ENCODE data around the gene HDAC2. TPM values are rescaled to one million over a fixed set of nuclear protein-coding genes. Genes with fewer than 3 reads are reported as not detected.
"Not testable (repeated sequence)": the region's sequence is repeated elsewhere in the genome, so short reads cannot be mapped to it uniquely, and the experiment has no call there.

The HDAC2 gene
- polyA plus RNA-seq, 1 donor from 2014 or later: 68.6 TPM

DNA sequence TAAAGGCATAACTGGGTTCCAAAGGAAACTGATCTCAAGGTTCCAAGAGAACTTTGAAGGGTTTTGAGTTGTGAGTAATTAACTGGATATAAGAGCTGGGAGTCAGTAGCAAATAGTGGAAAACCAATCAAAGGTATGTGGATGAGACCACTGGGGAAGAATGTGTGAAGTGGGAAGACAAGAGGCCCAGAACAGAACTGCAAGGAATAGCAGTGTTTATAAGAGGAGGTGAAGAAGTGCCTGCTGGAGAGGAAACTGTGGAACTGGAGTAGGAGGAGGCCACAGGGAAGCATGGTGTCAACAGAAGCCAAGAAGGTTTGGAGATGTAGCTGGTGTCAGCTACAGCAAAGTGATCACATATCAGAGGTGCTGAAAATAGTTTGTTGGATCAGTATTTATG, 18.7 kb upstream of the HDAC2 start:
- peaks cover 8% of the 10 kb centered on the region for H3K27me3 Mint-ChIP-seq
- H3K4me1 Mint-ChIP-seq: no peaks in the 10 kb centered on the region
- no peak overlapping the region for H3K4me3 Mint-ChIP-seq
- H3K27ac Mint-ChIP-seq: no peak overlapping the region
- H3K36me3 Mint-ChIP-seq: no peaks in the 10 kb centered on the region
- peaks cover 2 to 5% (median 4%) of the 10 kb centered on the region in 3 donors for H3K9me3 Mint-ChIP-seq

GRCh38 chr6:113982675-113983074, 11.7 kb upstream of the HDAC2 start:
- H3K36me3 Mint-ChIP-seq, H3K4me3 Mint-ChIP-seq, H3K27ac Mint-ChIP-seq, H3K9me3 Mint-ChIP-seq, H3K27me3 Mint-ChIP-seq: not testable (repeated sequence)
- H3K4me1 Mint-ChIP-seq: peaks cover 11 to 14% (median 12%) of the 10 kb centered on the region in 3 donors

DNA sequence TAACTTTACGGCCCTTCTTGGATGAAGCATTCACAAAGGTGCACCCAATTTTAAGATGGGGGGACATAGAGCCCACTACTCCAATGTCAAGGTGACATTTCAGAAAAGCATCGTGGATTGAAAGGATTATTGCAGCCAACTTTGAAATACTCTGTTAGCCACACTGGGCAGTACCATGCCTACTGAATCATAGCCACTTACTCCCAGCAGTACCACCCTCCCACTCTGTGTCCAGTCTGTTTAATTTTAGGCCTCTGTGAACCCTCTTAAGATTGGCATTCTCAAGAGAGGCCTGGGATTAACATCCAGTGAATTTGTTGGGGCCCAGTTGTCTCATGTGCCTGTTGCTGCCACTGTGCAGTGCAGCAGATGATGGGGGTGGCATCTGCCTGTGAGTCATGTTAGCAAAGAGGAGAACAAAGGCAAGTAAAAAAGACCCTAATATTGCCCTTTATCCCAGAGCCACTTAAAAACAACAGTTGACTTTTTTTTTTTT, 11.2 kb upstream of the HDAC2 start:
- Mint-ChIP-seq H3K36me3 (no peaks in the 10 kb centered on the region), H3K27me3 (no peaks in the 10 kb centered on the region), H3K27ac (no peak overlapping the region), H3K4me1 (peaks cover 11 to 14% (median 12%) of the 10 kb centered on the region in 3 donors), H3K4me3 (no peak overlapping the region), H3K9me3 (peaks cover 0 to 2% (median 0%) of the 10 kb centered on the region in 3 donors)

DNA sequence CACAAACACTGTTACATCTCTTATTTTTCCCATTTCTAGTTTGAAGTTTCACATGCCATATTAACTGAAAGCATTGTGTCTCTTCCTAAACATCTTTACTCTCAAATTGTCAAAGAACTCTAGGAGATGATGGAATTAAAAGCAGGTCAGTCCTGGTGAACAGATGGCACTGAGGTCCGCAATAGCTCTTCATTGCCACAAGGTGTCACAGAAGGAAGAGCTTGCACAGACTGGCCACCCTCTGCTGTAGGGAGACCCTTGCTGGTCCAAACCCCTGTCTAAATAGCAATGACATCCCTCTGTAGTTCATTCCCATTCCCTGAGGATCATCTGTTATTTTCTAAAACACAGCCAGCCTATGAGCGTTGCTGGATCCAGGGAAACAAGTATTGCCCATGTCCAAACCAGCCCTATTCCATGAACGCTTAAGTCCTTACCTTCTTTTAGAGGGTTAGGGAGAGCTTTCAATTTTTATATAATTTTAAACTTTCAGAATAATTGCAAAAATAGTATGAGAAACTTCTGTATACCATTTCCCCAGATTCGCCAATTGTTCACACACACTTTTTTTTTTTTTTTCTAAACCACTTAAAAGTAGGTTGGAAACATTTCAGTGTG, 10.1 kb upstream of the HDAC2 start:
- no peak overlapping the region for H3K4me3 Mint-ChIP-seq
- H3K27me3 Mint-ChIP-seq: no peaks in the 10 kb centered on the region
- no peak overlapping the region for H3K27ac Mint-ChIP-seq
- H3K36me3 Mint-ChIP-seq: no peaks in the 10 kb centered on the region
- peaks cover 0 to 2% (median 0%) of the 10 kb centered on the region in 3 donors for H3K9me3 Mint-ChIP-seq
- H3K4me1 Mint-ChIP-seq: peaks cover 11 to 15% (median 14%) of the 10 kb centered on the region in 3 donors

DNA sequence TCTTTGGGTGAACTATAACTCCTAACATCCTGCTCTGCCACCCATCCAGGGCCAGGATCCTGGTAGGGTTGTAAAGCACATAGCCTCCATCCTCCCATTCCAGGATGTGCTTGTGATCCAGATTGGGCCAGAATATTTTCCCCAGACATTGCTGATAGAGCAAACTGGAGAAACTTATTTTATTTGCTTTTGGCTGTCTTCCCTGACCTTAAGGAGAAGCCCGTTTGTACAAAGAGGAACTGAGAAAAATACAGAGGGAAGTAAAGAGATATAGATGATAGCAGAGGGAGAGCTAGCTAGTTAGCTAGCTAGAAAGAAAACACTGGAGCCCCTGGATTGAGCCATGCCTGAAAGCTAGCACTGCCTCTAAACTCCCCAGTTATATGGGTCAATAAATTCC, 9.0 kb upstream of the HDAC2 start:
- Mint-ChIP-seq H3K36me3 (no peaks in the 10 kb centered on the region), H3K27ac (peak overlapping the region in 1 of 3 donors; percentile 71)

GRCh38 chr6:113978084-113978675, 7.2 kb upstream of the HDAC2 start:
- Mint-ChIP-seq H3K27me3 (no peaks in the 10 kb centered on the region), H3K4me1 (peaks cover 11 to 16% (median 14%) of the 10 kb centered on the region in 3 donors), H3K4me3 (peak overlapping the region in 1 of 4 donors; percentile 0), H3K9me3 (no peaks in the 10 kb centered on the region), H3K27ac (peak overlapping the region in 1 of 3 donors; percentile 26), H3K36me3 (no peaks in the 10 kb centered on the region)

More for the DNA sequence above, 9.0 kb upstream of the HDAC2 start:
- Mint-ChIP-seq H3K4me3 (no peak overlapping the region), H3K4me1 (peaks cover 11 to 16% (median 14%) of the 10 kb centered on the region in 3 donors), H3K27me3 (no peaks in the 10 kb centered on the region), H3K9me3 (peaks cover 0 to 2% (median 0%) of the 10 kb centered on the region in 3 donors)

DNA sequence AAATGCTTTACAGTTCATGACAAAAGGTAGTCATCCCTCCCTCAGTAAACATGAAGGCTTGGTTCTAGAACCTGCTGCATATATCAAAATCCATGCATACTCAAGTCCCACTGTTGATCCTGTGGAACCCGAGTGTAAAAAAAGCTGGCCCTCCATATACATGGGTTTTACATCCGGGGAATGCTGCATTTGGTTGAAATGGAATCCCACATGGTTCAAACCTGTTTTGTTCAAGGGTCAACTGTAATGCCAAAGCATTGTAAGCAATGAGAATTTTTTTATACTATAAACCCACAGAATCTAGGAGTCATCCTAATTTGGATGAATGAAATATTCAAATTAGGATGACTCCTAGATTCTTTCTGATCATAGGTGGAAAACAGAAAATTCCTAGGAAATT, 5.9 kb upstream of the HDAC2 start:
- no peaks in the 10 kb centered on the region for H3K36me3 Mint-ChIP-seq
- H3K4me1 Mint-ChIP-seq: peaks cover 14 to 20% (median 17%) of the 10 kb centered on the region in 3 donors
- no peaks in the 10 kb centered on the region for H3K27me3 Mint-ChIP-seq
- H3K9me3 Mint-ChIP-seq: no peaks in the 10 kb centered on the region
- no peak overlapping the region for H3K4me3 Mint-ChIP-seq
- no peak overlapping the region for H3K27ac Mint-ChIP-seq

- no peaks in the 10 kb centered on the region for H3K36me3 Mint-ChIP-seq
- H3K9me3 Mint-ChIP-seq: no peaks in the 10 kb centered on the region
- no peaks in the 10 kb centered on the region for H3K27me3 Mint-ChIP-seq
- H3K4me1 Mint-ChIP-seq: peaks cover 19 to 33% (median 27%) of the 10 kb centered on the region in 3 donors
- H3K27ac Mint-ChIP-seq: no peak overlapping the region
- peak overlapping the region; percentile 88 to 100 (median 98) for H3K4me3 Mint-ChIP-seq
These were observed 793 bp upstream of the HDAC2 start for GRCh38 chr6:113971741-113972140.

DNA sequence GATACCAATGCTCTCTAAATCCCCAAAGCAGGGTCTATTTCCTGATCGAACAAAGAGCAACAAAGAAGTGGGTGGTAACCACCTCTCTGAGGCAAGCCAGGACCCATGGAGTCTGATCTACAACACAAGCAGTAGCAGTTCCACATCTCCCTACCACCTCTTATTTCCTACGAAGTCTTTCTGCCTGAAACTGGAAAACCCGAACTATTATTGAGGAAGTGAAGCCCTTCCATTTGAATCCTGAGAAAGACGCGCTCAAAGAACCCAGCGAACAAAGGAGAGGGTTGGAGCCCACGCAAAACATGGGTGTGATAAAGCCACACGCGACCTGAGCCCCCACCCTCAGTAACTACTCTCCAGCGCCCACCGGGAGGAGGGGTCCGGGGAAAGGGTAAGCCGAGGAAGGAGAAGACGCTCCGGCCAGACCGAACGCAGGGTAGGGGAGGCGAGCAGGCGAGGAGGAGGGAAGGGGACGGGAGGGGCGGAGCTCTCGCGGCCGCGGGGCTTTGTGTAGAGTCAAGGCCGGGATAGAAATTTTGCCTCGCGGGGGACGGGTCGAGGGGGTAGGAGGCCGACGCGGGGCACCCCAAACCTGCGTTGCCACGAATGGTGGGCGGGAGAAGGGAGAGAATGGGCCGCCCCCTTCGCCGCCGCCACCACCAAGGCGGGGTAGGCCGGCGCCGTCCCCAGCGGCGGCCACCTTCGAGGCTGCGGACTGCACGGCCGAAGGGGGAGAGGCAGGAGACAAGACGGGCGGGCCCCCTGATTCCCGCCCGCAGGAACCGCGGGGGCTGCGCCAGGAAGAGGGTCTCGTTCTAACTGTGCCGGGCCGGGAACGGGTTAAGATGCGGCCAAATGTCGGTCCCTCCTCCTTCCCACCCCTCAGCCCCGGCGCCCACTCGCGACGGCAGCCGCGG, 802 bp downstream of the HDAC2 start:
- Mint-ChIP-seq H3K9me3 (no peaks in the 10 kb centered on the region), H3K4me1 (peaks cover 15 to 37% (median 32%) of the 10 kb centered on the region in 3 donors), H3K4me3 (peak overlapping the region; percentile 88 to 100 (median 98)), H3K27me3 (no peaks in the 10 kb centered on the region), H3K27ac (peak overlapping the region; percentile 93 to 100 (median 99)), H3K36me3 (no peaks in the 10 kb centered on the region)

- H3K4me1 Mint-ChIP-seq: peaks cover 26 to 54% (median 43%) of the 10 kb centered on the region in 3 donors
These were observed 2.5 kb downstream of the HDAC2 start for GRCh38 chr6:113968472-113968871.

DNA sequence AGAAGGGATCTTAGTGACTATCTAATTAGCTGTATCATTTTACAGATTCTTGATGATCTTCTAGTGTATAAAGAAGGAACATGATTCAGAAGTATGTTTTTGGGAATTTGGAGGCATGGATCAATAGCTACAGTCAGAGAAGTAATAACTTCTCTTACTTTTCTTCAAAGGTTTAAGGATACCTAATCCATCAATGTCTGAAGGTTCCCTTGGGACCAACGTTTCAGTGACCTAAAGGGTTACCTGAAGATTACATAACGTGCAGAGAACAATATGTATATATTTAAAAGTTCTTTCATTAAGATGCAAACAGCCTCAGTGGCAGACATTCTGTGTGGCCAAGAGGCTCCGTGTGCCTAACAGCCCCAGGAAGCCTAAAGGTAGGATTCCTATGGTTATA, 3.2 kb downstream of the HDAC2 start:
- no peaks in the 10 kb centered on the region for H3K27me3 Mint-ChIP-seq
- H3K4me3 Mint-ChIP-seq: peak overlapping the region in 2 of 4 donors; percentile 6 to 88
- no peaks in the 10 kb centered on the region for H3K36me3 Mint-ChIP-seq
- H3K27ac Mint-ChIP-seq: no peak overlapping the region
- H3K4me1 Mint-ChIP-seq: peaks cover 26 to 54% (median 43%) of the 10 kb centered on the region in 3 donors
- no peaks in the 10 kb centered on the region for H3K9me3 Mint-ChIP-seq

More at GRCh38 chr6:113968472-113968871, 2.5 kb downstream of the HDAC2 start:
- Mint-ChIP-seq H3K36me3 (no peaks in the 10 kb centered on the region), H3K9me3 (no peaks in the 10 kb centered on the region), H3K27me3 (no peaks in the 10 kb centered on the region), H3K4me3 (peak overlapping the region in 3 of 4 donors; percentile 18 to 88 (median 86)), H3K27ac (peak overlapping the region in 2 of 3 donors; percentile 94 to 99)

GRCh38 chr6:113960795-113961194, 10.2 kb downstream of the HDAC2 start:
- no peaks in the 10 kb centered on the region for H3K9me3 Mint-ChIP-seq
- H3K27ac Mint-ChIP-seq: no peak overlapping the region
- H3K27me3 Mint-ChIP-seq: no peaks in the 10 kb centered on the region
- peaks cover 2% of the 10 kb centered on the region for H3K36me3 Mint-ChIP-seq
- H3K4me1 Mint-ChIP-seq: peaks cover 26 to 38% (median 28%) of the 10 kb centered on the region in 3 donors
- no peak overlapping the region for H3K4me3 Mint-ChIP-seq

DNA sequence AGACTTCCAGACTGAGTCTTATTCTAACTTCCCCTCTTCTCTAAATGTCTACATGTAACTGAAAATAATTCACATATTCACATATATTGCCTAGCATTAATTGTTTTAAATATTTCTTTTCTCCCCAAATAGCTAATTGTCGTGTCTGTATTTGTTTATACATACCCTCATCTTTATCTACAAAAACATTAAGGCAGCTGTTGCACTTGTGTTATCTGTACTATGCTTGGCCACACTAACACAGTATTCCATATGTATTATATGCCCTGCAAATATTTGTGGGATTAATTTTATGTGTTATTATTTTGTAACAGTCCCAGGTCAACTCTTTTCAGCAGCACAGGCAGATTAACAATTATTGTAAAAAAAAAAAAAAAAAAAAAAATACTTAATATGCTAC, 11.7 kb downstream of the HDAC2 start:
- Mint-ChIP-seq H3K4me1 (peaks cover 16 to 29% (median 25%) of the 10 kb centered on the region in 3 donors), H3K36me3 (peaks cover 2% of the 10 kb centered on the region), H3K27ac (no peak overlapping the region), H3K4me3 (no peak overlapping the region), H3K27me3 (no peaks in the 10 kb centered on the region), H3K9me3 (no peaks in the 10 kb centered on the region)

DNA sequence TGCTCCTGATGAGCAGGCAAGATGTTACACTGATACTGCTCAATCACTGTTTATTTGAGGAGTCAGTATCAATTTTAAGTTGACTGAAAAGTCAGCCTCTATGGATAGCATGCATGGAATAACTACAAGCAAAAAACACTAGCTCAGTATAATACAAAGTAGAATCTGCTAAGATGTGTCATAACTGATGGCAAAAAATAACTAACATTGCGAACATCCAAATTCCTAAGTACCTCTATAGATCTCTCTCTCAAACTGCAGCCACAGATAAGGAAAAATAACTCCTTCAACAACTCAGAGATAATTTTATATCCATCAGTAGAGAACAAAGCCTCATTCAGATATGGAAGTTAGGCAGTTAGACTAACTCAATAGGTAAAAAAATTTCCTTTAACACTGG, 16.3 kb downstream of the HDAC2 start:
- H3K27me3 Mint-ChIP-seq: no peaks in the 10 kb centered on the region
- peaks cover 3% of the 10 kb centered on the region for H3K36me3 Mint-ChIP-seq
- no peaks in the 10 kb centered on the region for H3K9me3 Mint-ChIP-seq
- H3K4me1 Mint-ChIP-seq: peaks cover 2 to 6% (median 6%) of the 10 kb centered on the region in 3 donors
- no peak overlapping the region for H3K27ac Mint-ChIP-seq
- no peak overlapping the region for H3K4me3 Mint-ChIP-seq

DNA sequence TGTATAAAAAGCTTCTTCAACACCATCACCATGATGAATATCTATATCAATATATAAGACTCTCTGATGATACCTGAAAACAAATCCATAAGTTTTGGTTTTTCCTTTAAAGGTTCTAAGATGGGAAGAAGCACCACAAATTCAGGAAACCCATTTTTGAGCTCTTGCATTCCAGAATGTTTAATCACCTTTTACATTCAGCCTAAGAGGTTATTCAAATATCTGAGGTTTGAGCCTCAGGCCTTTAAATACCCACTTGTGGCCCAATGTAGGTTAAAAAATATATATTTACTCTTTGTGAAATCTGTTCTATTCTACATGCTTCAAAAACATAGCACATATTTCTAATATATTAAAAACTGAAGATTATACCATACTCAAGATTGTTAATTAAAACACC, 17.6 kb downstream of the HDAC2 start:
- Mint-ChIP-seq H3K27me3 (no peaks in the 10 kb centered on the region), H3K27ac (no peak overlapping the region), H3K36me3 (peaks cover 2% of the 10 kb centered on the region), H3K4me1 (peaks cover 0 to 5% (median 0%) of the 10 kb centered on the region in 3 donors), H3K9me3 (no peaks in the 10 kb centered on the region), H3K4me3 (no peak overlapping the region)

All from IgD-negative memory B cell (primary cell).